ENCODE data around the gene ST6GAL1.

DNA sequence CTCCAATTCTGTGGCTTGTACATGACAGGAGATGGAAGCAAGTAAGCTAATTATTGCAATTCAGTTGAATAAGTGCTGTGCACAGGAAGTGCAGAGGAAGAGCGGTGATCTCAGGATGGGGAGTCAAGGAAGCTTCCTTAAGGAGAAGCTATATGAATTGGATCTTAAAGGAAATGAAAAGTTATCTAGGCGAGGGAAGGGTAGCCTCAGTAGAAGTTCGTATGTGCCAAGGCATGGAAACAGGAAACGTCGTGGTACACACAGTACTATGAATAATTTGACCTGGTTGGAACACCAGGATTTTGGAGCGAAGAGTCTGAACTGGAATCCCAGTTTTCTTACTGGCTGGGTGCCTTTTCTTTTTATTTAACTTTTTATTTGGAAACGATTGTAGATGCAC, 39.3 kb downstream of the ST6GAL1 start:
- TF ChIP-seq, protein P1, sequence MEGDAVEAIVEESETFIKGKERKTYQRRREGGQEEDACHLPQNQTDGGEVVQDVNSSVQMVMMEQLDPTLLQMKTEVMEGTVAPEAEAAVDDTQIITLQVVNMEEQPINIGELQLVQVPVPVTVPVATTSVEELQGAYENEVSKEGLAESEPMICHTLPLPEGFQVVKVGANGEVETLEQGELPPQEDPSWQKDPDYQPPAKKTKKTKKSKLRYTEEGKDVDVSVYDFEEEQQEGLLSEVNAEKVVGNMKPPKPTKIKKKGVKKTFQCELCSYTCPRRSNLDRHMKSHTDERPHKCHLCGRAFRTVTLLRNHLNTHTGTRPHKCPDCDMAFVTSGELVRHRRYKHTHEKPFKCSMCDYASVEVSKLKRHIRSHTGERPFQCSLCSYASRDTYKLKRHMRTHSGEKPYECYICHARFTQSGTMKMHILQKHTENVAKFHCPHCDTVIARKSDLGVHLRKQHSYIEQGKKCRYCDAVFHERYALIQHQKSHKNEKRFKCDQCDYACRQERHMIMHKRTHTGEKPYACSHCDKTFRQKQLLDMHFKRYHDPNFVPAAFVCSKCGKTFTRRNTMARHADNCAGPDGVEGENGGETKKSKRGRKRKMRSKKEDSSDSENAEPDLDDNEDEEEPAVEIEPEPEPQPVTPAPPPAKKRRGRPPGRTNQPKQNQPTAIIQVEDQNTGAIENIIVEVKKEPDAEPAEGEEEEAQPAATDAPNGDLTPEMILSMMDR (IDR thresholded peaks at IDR 0.05; ENCODE audit: insufficient read depth, low read depth, low read length), result no peak
- TF ChIP-seq EZH2 (IDR thresholded peaks at IDR 0.05; ENCODE audit: insufficient read depth, low read length), result no peak

All from astrocyte (in vitro differentiated cells and primary cell).